Measurements from ENCODE around the gene CRABP2. TPM values are rescaled to one million over a fixed set of nuclear protein-coding genes. Genes with fewer than 3 reads are reported as not detected.

Gene CRABP2
- total and polyA plus RNA-seq, 2 of the 13 experiments (the other 11 are each of a cell fraction or from before 2014, with no cell fraction given), result 0.40 to 0.60 TPM

GRCh38 chr1:156652131-156652991 lies 53.0 kb downstream of the CRABP2 start (continued):
- no peak for TF ChIP-seq STAT6 (CRISPR knock-in tag; IDR thresholded peaks at IDR 0.05; ENCODE audit: borderline replicate concordance)
- no peak for TF ChIP-seq ZBTB49 (CRISPR knock-in tag; IDR thresholded peaks at IDR 0.05; ENCODE audit: borderline replicate concordance)
- TF ChIP-seq ZFP1 (CRISPR knock-in tag; IDR thresholded peaks at IDR 0.05), result no peak
- no peak for TF ChIP-seq HMGA1 (CRISPR knock-in tag; conservative IDR thresholded peaks at IDR 0.05)
- no peak for TF ChIP-seq CBFB (CRISPR knock-in tag; IDR thresholded peaks at IDR 0.05)
- no peak for TF ChIP-seq ZNF296 (CRISPR knock-in tag; conservative IDR thresholded peaks at IDR 0.05)
- no peak for TF ChIP-seq ZNF282 (IDR thresholded peaks at IDR 0.05; ENCODE audit: partially characterized antibody)
- no peak for TF ChIP-seq ZNF276 (CRISPR knock-in tag; IDR thresholded peaks at IDR 0.05; ENCODE audit: low read depth)
- no peak for TF ChIP-seq ZNF75D (CRISPR knock-in tag; IDR thresholded peaks at IDR 0.05; ENCODE audit: borderline replicate concordance)
- no peak for TF ChIP-seq ZNF432 (CRISPR knock-in tag; IDR thresholded peaks at IDR 0.05; ENCODE audit: borderline replicate concordance)
- no peak for TF ChIP-seq ZNF101 (CRISPR knock-in tag; IDR thresholded peaks at IDR 0.05; ENCODE audit: borderline replicate concordance, low read depth)
- no peak for TF ChIP-seq NCOR1 (IDR thresholded peaks at IDR 0.05; ENCODE audit: borderline replicate concordance, low read length)
- no peak for TF ChIP-seq ZNF570 (CRISPR knock-in tag; IDR thresholded peaks at IDR 0.05; ENCODE audit: borderline replicate concordance)
- peak in 1 of 2 experiments; percentile 94; a peak in 2 of 4 replicates for TF ChIP-seq REST (IDR thresholded peaks at IDR 0.05; ENCODE audit: borderline replicate concordance in 1 of 2, low read depth in 1 of 2, low read length in 2 of 2)
